Measurements from ENCODE around the gene PIGV.
A peak's percentile ranks its signal among the peaks of the same experiment; 100 is the strongest.

Gene PIGV

DNA sequence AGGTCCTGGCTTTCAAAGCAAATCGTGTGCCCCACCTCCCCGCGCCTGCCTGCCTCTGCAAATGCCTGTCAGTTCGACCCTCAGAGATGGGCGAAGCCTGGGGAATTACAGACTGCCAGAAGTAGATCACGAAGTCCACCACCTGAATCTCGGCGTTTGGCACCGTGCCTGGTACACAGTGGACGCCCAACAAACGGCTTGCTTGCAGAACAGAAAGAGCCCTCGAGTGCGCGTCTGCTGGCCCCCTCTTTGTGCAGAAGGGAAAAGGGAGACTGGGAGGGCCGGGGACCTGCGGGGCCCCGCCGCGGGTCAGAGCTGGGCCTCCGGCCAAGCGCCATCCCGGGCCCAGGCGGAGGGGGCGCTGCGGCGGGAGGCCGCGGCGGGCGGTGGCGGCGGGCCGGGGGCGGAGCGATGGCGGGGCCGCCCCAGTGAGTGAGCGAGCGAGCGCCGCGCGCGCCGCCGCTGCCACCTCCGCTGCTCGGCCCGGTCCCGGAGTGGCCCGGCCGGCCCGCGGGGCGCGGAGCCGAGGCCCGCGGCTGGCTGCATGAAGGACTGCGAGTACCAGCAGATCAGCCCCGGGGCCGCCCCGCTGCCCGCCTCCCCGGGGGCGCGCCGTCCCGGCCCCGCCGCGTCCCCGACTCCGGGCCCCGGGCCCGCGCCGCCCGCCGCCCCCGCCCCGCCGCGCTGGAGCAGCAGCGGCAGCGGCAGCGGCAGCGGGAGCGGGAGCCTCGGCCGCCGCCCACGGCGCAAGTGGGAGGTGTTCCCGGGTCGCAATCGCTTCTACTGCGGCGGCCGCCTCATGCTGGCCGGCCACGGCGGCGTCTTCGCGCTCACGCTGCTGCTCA lies 38.7 kb downstream of the PIGV start, which contains the start of gene ZDHHC18:
ZDHHC18 (plus strand) TSS at position 428 of the 845 bp plus-strand sequence; CDS start at position 545, 117 bp downstream.
- Histone ChIP-seq H3K9ac (ENCODE audit: low read length) (peak within 1 kb of the TSS; percentile 87), H3K4me1 (ENCODE audit: control insufficient read depth, insufficient read depth, low read length) (peaks cover 26% of the 10 kb centered on the region), H3K27me3 (replicated peaks; ENCODE audit: control insufficient read depth, insufficient read depth, low read length) (no peaks in the 10 kb centered on the region), H3K9me3 (ENCODE audit: control insufficient read depth, low read length) (no peaks in the 10 kb centered on the region), H3K36me3 (ENCODE audit: control insufficient read depth, insufficient read depth, low read length, severe bottlenecking) (no peaks in the 10 kb centered on the region), H3K4me3 (ENCODE audit: low read length) (peak within 1 kb of the TSS; percentile 83)
- peak; percentile 87 for DNase-seq (ENCODE audit: low read depth)

GRCh38 chr1:26827106-26827604 lies 39.4 kb downstream of the PIGV start:
- peak overlapping the region; percentile 87 for H3K9ac ChIP-seq (ENCODE audit: low read length)
- no peak for DNase-seq (ENCODE audit: low read depth)
- peaks cover 33% of the 10 kb centered on the region for H3K4me1 ChIP-seq (ENCODE audit: control insufficient read depth, insufficient read depth, low read length)
- peak overlapping the region; percentile 83 for H3K4me3 ChIP-seq (ENCODE audit: low read length)
- H3K36me3 ChIP-seq (ENCODE audit: control insufficient read depth, insufficient read depth, low read length, severe bottlenecking), result peaks cover 5% of the 10 kb centered on the region
- H3K27me3 ChIP-seq (replicated peaks; ENCODE audit: control insufficient read depth, insufficient read depth, low read length), result no peaks in the 10 kb centered on the region
- no peaks in the 10 kb centered on the region for H3K9me3 ChIP-seq (ENCODE audit: control insufficient read depth, low read length)

DNA sequence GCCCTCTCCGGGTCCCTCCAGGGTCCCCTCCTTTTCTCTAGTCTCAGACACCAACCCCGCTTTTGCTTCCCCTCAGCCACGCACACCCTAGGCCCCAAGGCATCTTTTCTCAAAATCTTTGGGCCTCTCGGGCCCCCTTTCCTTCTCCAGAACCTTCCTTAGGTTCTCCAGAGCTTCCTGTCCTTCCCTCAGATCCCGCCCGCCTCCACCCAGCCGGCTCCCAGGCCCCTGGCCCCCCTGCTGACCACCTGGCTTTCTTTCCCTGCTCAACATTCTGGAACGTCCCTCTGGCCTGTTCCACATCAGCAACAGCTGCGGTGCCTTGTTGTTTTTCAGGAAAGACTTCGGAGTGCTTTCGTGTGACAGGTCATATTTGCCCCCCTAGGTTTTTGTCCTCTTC lies 39.9 kb downstream of the PIGV start:
- H3K27me3 ChIP-seq (replicated peaks; ENCODE audit: control insufficient read depth, insufficient read depth, low read length), result no peaks in the 10 kb centered on the region
- H3K36me3 ChIP-seq (ENCODE audit: control insufficient read depth, insufficient read depth, low read length, severe bottlenecking), result peaks cover 10% of the 10 kb centered on the region
- peak overlapping the region; percentile 87 for H3K9ac ChIP-seq (ENCODE audit: low read length)
- H3K4me1 ChIP-seq (ENCODE audit: control insufficient read depth, insufficient read depth, low read length), result peaks cover 34% of the 10 kb centered on the region
- peak; percentile 28 for DNase-seq (ENCODE audit: low read depth)
- H3K9me3 ChIP-seq (ENCODE audit: control insufficient read depth, low read length), result no peaks in the 10 kb centered on the region
- peak overlapping the region; percentile 83 for H3K4me3 ChIP-seq (ENCODE audit: low read length)

DNA sequence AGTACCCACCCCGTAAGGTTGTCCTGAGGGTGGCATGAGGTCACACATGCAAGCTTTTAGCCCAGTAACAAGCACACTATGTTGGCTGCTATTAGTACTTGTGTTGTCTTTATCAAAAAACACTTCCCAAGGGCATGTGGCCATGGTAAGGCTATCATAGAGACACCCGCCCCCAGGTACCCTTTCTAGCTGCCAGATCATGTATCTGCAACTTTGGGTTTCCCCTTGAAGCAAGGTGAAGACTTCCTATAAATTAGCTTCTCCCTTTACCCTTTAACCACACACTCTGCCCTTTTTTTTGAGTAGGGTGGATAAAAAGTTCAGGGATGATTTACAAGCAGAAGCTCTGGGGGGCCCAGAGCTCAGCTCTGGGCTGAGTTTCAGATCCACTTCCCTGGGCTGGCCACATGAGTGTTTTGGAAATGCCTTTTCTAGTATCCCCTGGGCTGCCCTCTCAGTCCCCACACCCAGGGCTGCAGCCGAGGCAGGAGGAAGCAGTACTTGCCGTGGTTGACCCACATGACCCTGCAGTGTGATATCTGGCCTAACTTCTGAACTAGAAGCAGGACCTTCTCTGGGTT lies 40.8 kb downstream of the PIGV start:
- H3K36me3 ChIP-seq (ENCODE audit: control insufficient read depth, insufficient read depth, low read length, severe bottlenecking), result peaks cover 18% of the 10 kb centered on the region
- no peaks in the 10 kb centered on the region for H3K9me3 ChIP-seq (ENCODE audit: control insufficient read depth, low read length)
- H3K4me3 ChIP-seq (ENCODE audit: low read length), result peak overlapping the region; percentile 60
- H3K27me3 ChIP-seq (replicated peaks; ENCODE audit: control insufficient read depth, insufficient read depth, low read length), result no peaks in the 10 kb centered on the region
- H3K4me1 ChIP-seq (ENCODE audit: control insufficient read depth, insufficient read depth, low read length), result peaks cover 34% of the 10 kb centered on the region
- H3K9ac ChIP-seq (ENCODE audit: low read length), result peak overlapping the region; percentile 18
- DNase-seq (ENCODE audit: low read depth), result no peak

DNA sequence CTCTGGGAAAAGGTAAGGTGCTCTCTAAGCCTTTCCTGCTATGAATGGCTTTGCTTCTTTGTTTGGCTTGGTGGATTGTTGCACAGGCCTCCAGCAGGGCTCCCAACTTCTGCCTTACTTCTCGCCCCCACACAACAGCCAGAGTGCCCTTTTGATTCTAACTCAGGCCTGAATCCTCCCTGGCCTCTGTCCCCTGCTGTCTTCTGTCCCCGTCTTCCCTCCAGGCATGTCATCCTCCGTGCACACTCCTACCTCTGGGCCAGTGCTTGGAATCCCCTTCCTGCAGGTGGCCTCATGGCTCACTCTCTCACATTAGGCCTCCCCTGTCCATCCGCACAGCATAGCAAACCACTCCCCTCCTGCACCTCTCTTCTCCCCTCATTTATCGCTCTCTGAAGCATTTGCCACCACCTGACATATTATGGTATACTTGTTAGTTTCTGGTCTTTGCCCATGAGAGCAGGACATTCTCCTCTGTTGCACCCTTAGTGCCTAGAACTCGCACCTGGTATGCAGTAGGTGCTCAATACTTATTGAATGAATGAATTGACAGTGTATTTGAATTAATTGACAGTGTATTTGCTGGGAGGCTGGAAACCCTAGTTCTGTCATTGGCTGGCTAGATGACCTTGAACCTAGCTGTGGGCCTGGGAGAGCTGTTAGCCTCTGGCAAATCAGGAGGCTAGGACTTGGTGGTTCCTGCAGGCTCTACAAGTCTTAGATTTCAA lies 41.6 kb downstream of the PIGV start:
- H3K4me1 ChIP-seq (ENCODE audit: control insufficient read depth, insufficient read depth, low read length), result peaks cover 34% of the 10 kb centered on the region
- no peak overlapping the region for H3K9ac ChIP-seq (ENCODE audit: low read length)
- no peak for DNase-seq (ENCODE audit: low read depth)
- no peaks in the 10 kb centered on the region for H3K9me3 ChIP-seq (ENCODE audit: control insufficient read depth, low read length)
- H3K36me3 ChIP-seq (ENCODE audit: control insufficient read depth, insufficient read depth, low read length, severe bottlenecking), result peaks cover 27% of the 10 kb centered on the region
- H3K4me3 ChIP-seq (ENCODE audit: low read length), result peak overlapping the region; percentile 60
- H3K27me3 ChIP-seq (replicated peaks; ENCODE audit: control insufficient read depth, insufficient read depth, low read length), result no peaks in the 10 kb centered on the region

DNA sequence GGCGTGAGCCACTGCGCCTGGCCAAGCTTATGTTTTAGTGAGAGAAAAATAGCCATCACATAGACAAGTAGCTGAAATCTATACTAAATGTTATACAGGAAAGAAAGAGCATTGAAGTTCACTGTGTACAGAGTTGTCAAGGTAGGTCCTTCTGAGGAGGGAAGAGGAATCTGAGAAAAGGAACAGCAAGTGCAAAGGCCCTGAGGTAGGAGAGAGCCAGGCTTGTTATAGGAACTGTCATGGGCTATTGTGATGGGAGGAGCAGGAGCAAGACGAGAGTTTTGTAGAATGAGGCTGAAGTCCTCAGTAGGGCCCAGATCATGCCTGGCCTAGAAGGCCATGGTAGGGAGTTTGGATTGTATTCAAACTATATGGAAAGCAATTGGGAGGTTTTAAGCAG lies 43.3 kb downstream of the PIGV start:
- no peaks in the 10 kb centered on the region for H3K27me3 ChIP-seq (replicated peaks; ENCODE audit: control insufficient read depth, insufficient read depth, low read length)
- H3K9me3 ChIP-seq (ENCODE audit: control insufficient read depth, low read length), result no peaks in the 10 kb centered on the region
- H3K4me3 ChIP-seq (ENCODE audit: low read length), result no peak overlapping the region
- peaks cover 31% of the 10 kb centered on the region for H3K4me1 ChIP-seq (ENCODE audit: control insufficient read depth, insufficient read depth, low read length)
- peaks cover 41% of the 10 kb centered on the region for H3K36me3 ChIP-seq (ENCODE audit: control insufficient read depth, insufficient read depth, low read length, severe bottlenecking)
- no peak overlapping the region for H3K9ac ChIP-seq (ENCODE audit: low read length)
- DNase-seq (ENCODE audit: low read depth), result no peak

- Histone ChIP-seq H3K4me3 (ENCODE audit: low read length) (peak overlapping the region; percentile 38), H3K9ac (ENCODE audit: low read length) (peak overlapping the region; percentile 6), H3K4me1 (ENCODE audit: control insufficient read depth, insufficient read depth, low read length) (peaks cover 29% of the 10 kb centered on the region), H3K27me3 (replicated peaks; ENCODE audit: control insufficient read depth, insufficient read depth, low read length) (no peaks in the 10 kb centered on the region), H3K36me3 (ENCODE audit: control insufficient read depth, insufficient read depth, low read length, severe bottlenecking) (peaks cover 44% of the 10 kb centered on the region), H3K9me3 (ENCODE audit: control insufficient read depth, low read length) (no peaks in the 10 kb centered on the region)
- DNase-seq (ENCODE audit: low read depth), result no peak
These were observed 43.9 kb downstream of the PIGV start for GRCh38 chr1:26831546-26832248.

DNA sequence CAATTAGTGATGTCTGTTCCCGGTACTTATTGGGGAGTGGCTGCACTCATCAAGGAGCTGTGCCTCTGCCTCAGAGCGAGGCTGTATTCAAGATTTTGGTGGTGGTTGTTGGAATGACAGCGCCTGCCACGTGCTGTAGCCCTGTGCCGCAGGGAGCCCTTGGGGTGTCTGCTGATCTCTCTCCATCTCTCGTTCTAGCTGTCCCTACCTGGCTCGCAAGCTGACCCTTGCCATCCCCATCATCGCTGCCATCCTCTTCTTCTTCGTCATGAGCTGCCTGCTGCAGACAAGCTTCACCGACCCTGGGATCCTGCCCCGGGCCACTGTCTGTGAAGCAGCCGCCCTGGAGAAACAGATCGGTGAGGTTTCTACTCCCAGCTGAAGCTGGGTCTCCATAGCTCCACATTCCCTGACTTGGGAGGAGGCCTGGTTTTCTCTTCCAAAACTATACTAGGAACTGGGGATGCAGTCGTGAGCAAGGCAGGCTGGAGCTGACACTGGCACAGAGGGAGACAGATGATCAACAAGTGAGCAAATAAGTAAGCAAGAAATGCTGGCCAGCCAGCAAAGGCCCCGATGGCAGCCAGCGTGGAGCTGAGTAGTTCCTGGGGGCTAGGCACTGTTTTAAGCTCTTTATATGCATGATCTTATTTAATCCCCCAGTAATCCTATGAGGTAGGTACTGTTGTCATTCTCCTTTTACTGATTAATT lies 44.7 kb downstream of the PIGV start:
- Histone ChIP-seq H3K4me1 (ENCODE audit: control insufficient read depth, insufficient read depth, low read length) (peaks cover 29% of the 10 kb centered on the region), H3K36me3 (ENCODE audit: control insufficient read depth, insufficient read depth, low read length, severe bottlenecking) (peaks cover 44% of the 10 kb centered on the region), H3K4me3 (ENCODE audit: low read length) (peak overlapping the region; percentile 38), H3K9me3 (ENCODE audit: control insufficient read depth, low read length) (no peaks in the 10 kb centered on the region), H3K9ac (ENCODE audit: low read length) (peak overlapping the region; percentile 6), H3K27me3 (replicated peaks; ENCODE audit: control insufficient read depth, insufficient read depth, low read length) (no peaks in the 10 kb centered on the region)
- no peak for DNase-seq (ENCODE audit: low read depth)

- H3K4me3 ChIP-seq (ENCODE audit: low read length), result no peak overlapping the region
- peaks cover 20% of the 10 kb centered on the region for H3K4me1 ChIP-seq (ENCODE audit: control insufficient read depth, insufficient read depth, low read length)
- peaks cover 53% of the 10 kb centered on the region for H3K36me3 ChIP-seq (ENCODE audit: control insufficient read depth, insufficient read depth, low read length, severe bottlenecking)
- no peaks in the 10 kb centered on the region for H3K9me3 ChIP-seq (ENCODE audit: control insufficient read depth, low read length)
- H3K27me3 ChIP-seq (replicated peaks; ENCODE audit: control insufficient read depth, insufficient read depth, low read length), result no peaks in the 10 kb centered on the region
- no peak for DNase-seq (ENCODE audit: low read depth)
- no peak overlapping the region for H3K9ac ChIP-seq (ENCODE audit: low read length)
These were observed 46.0 kb downstream of the PIGV start for GRCh38 chr1:26833432-26834405.
